Activated gamma-delta T cell (primary cell): ENCODE data around the gene UBL4A.

ENCODE experiments used
- DNase-seq: peaks from one replicate; lab custom pipeline; 2025; lab: John Stamatoyannopoulos, UW

Gene UBL4A

GRCh38 chrX:154462396-154462795, 24.0 kb downstream of the UBL4A start:
- DNase-seq: no peak

- DNase-seq: no peak
These were observed 26.1 kb downstream of the UBL4A start for GRCh38 chrX:154460326-154460725.

- DNase-seq: no peak
These were observed 26.6 kb downstream of the UBL4A start for GRCh38 chrX:154459832-154460231.

DNA sequence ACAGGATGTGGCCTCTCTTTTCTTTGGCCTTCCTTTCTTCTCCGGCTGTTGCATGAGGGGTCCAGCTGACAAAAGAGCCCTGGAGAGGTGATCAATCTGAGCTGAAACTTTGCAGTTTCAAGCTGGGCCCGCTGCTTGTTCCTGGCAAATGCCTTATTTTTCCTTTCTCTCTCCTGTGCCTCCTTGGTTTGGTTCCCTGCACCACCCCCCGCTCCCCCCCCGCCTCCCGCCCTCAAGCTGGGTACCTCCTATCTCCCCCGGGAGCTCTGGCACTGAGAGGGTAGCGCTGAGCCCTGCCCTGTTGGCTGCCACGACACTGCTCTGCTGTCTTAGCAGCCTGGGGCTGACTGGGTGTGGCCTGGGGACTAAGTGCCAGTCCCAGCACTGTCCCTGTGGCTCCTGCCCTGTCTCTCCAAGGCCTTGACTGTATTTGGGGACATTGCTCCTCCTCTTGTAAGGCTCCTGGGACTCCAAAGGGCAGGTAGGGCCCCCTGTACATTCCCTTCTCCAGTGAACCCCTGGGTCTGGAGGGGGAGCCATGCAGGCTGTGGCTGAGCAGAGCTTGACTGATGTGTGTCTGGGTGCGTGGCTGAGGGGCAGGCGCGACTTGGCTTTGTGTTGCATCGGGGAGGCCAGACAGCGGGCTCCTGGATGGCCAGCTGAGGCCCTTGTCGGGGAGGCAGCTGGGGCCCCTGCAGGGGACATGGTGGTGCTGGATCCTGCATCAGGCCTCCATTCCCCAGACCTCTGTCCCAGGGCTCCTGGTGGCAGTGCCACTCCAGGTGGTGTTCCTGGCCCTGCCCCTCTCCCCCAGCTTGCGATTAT, 27.2 kb downstream of the UBL4A start:
- DNase-seq: no peak

- DNase-seq: peak; percentile 59
These were observed 28.1 kb downstream of the UBL4A start, which contains the start of gene PLXNA3 for GRCh38 chrX:154458116-154458953. TSS of gene PLXNA3 (plus strand) at chrX:154458281. CDS start at chrX:154460184, 1,903 bp downstream.

GRCh38 chrX:154457491-154458115, 28.8 kb downstream of the UBL4A start:
- DNase-seq: peak; percentile 56

GRCh38 chrX:154452823-154453222, 33.6 kb downstream of the UBL4A start:
- no peak for DNase-seq

- DNase-seq: no peak
These were observed 36.1 kb downstream of the UBL4A start for GRCh38 chrX:154450312-154450711.

DNA sequence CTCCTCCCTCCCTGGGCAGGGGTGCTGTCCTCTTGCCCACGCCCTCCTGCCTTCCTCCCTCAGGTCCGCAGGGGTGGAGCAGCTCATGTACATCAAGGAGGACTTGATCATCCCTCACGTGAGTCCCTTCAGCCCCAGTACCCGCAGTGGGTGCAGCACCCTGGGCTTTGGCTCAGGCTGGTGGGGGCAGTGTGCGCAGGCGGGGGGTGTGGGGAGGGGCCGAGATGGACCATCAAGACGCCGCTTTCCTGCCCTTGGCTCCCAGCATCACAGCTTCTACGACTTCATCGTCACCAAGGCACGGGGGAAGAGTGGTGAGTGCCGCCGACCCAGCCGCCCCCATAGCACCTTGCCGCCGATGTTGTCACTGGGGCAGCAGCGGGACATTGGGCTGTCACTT, 36.8 kb downstream of the UBL4A start:
- DNase-seq: no peak

DNA sequence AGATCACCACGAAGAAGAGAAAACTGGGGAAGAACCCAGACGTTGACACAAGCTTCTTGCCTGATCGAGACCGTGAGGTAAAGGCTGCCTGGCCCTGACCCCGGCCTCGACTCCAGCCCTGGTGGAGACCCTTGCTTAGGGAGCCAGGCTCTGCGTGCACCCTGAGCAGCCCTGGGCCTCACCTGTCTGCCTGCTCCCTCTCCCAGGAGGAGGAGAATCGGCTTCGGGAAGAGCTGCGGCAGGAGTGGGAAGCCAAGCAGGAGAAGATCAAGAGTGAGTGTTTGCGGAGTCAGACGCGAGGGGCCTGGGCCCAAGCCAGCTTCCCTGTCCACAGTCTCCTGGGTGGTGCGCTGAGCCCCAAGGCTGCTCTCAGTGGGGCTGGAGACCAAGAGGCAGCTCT, 37.9 kb downstream of the UBL4A start:
- no peak for DNase-seq

DNA sequence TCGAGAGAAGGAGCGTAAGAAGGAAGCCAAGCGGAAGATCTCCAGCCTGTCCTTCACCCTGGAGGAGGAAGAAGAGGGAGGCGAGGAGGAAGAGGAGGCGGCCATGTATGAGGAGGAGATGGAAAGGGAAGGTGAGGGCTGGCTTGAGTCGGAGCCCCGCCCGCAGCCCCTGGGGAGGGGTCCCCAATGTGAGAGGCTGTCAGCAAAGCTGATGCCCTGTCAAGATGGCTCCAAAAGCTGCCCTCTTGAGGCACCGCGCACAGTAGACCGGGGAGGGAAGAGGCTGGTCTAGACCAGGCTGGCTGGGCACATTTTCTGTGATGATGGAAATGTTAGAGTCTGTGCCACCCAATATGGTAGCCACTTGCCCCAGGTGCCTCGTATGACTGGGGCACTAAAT, 40.0 kb downstream of the UBL4A start:
- no peak for DNase-seq

- no peak for DNase-seq
These were observed 40.6 kb downstream of the UBL4A start for GRCh38 chrX:154445776-154446175.

- DNase-seq: no peak
These were observed 41.6 kb downstream of the UBL4A start for GRCh38 chrX:154444755-154445246.

DNA sequence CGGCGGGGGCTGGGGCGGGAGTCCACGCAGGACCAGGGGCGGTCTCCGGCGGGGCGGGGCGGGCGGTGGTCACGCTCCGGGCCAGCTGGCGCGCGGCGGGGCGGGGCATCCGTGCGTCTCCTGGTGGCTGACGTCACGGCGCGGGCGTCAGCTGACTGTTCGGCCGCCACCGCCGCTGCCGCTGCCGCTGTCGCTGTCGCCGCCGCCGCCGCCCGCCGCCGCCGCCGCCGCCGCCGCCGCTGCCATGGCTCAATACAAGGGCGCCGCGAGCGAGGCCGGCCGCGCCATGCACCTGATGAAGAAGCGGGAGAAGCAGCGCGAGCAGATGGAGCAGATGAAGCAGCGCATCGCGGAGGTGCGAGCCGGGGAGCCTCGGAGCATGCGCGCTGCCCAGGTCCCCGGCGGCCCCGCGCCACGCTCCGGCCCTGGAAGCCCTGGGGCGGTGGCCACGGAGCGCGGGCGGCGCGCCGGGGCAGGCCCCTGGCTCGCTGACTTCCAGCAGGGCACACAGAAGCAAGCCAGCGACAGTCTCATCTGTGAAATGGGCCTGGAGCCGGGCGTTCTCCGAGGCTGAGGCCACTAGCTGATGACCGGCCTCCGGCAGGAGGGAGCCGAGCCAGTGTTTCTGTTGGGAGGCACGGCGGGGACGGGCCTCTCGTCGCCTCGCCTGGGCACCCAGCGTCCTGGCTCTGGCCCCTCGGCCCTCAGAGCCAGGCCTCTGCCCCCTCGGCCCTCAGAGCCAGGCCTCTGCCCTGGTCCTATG, 42.2 kb downstream of the UBL4A start, which contains the start of gene FAM50A:
Gene FAM50A (plus strand): TSS at position 150 of the 763 bp plus-strand sequence. CDS start 95 bp downstream, at position 245.
- DNase-seq: peak; percentile 69

- DNase-seq: no peak
These were observed 42.9 kb downstream of the UBL4A start for GRCh38 chrX:154443479-154443910.

- no peak for DNase-seq
These were observed 44.3 kb downstream of the UBL4A start for GRCh38 chrX:154441984-154442707.

- no peak for DNase-seq
These were observed 44.9 kb downstream of the UBL4A start for GRCh38 chrX:154441564-154441963.

GRCh38 chrX:154440623-154441357, 45.6 kb downstream of the UBL4A start:
- DNase-seq: no peak

GRCh38 chrX:154439841-154440240, 46.6 kb downstream of the UBL4A start:
- no peak for DNase-seq
